HG02973 (cell line): ENCODE data around the gene SYNC.
"Not testable (repeated sequence)": the region's sequence is repeated elsewhere in the genome, so short reads cannot be mapped to it uniquely, and the experiment has no call there.

Experiments used
- ATAC-seq: cut with Tn5 transposase; IDR thresholded peaks from one replicate; pipeline ENCODE4 v1.9.1; 2021; ENCODE audit warnings: moderate library complexity; ENCODE audit not compliant: unreplicated experiment

SYNC gene

GRCh38 chr1:32647308-32648134 is 55.0 kb downstream of the SYNC start:
- ATAC-seq: no peak

- no peak for ATAC-seq
These were observed 58.1 kb downstream of the SYNC start for GRCh38 chr1:32644426-32644825.

GRCh38 chr1:32642292-32642827 is 60.2 kb downstream of the SYNC start:
- ATAC-seq: not testable (repeated sequence)

GRCh38 chr1:32639489-32640075 is 63.0 kb downstream of the SYNC start:
- ATAC-seq: no peak

DNA sequence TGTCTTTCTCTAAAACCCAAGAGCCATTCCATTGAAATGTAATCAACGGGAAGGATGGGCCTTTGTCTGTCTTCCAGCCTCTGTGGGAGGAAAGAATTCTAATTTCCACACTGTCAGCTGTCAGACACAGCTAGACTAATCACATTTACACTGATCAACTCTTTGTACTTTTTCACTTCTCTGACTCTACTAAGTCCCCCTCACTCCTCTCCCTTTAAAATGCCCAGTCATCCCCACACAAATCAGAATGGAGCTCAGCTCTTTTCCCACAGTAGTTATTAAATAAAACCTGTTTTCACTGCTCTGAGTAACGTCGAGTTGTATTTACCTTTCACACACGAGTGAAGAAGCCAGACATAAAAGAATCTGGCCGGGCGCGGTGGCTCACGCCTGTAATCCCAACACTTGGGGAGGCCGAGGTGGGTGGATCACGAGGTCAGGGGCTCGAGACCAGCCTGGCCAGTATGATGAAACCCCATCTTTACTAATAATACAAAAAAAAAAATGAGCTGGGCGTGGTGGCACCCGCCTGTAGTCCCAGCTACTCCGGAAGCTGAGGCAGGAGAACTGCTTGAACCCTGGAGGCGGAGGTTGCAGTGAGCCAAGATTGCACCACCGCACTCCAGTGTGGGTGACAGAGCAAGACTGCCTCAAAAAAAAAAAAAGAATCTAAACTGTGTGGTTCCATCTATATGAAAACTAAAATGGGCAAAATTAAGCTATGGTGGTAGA is 65.5 kb downstream of the SYNC start:
- no peak for ATAC-seq

DNA sequence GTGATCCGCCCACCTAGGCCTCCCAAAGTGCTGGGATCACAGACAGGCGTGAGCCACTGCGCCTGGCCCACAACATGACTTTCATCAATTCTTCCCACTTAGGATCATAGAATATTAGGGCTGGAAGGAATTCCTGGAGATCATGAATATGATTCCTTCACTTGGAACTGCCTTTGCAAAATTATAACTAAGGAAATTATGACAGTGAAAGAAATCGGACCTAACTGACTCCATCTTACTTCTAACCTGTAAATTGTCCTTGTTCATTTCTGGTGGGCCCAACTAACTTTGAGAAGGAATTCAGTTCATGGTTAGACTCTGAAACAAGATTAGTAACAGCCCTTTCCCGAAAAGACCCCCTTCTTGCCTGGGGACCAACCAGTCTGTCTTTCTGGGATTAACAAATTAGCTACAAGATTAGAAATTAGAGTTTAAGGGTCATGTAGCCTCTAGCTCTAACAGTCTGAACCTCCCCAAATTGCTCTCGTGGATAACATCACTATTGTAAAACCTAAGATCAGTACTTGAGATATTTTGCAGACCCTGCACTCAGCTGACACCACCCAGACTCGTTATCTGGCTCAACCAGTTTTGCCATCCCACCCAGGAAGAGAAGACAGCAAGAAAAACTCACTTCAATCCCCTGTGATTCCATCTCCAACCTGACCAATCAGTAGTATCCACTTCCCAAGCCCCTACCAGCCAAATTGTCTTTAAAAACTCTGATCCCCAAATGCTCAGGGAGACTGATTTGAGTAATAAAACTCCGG is 66.9 kb downstream of the SYNC start:
- no peak for ATAC-seq

- ATAC-seq: no peak
These were observed 69.7 kb downstream of the SYNC start for GRCh38 chr1:32632829-32633228.

GRCh38 chr1:32630173-32630572 is 72.4 kb downstream of the SYNC start:
- ATAC-seq: not testable (repeated sequence)
